Measurements from ENCODE around the gene FCGR2B.
"Not testable (repeated sequence)": the region's sequence is repeated elsewhere in the genome, so short reads cannot be mapped to it uniquely, and the experiment has no call there.

Gene FCGR2B

GRCh38 chr1:161706482-161707347 is 43.8 kb downstream of the FCGR2B start, which contains the start of gene FCRLA:
Gene FCRLA, plus strand, starts transcription at chr1:161707229. Its CDS starts 36 bp downstream, at chr1:161707265.
- no peak for DNase-seq

DNA sequence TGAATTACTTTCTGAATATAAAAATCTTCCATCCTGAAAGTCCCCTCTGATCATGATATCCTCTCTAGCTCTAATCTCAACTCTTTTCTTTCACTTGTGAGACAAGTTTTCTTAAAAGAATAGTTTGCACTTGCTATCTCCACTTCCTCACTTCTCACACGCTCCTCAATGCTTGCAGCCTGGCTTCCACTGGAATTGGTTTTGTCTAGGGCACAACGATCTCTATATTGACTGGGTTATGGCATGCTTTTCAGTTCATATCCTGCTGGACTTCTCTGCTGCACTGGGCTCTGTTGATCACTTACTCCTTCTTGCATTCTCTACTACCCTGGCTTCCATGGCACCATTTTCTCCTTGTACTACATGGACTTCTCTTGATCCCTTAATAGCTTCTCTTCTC is 44.6 kb downstream of the FCGR2B start:
- DNase-seq = no peak

GRCh38 chr1:161709373-161709772 is 46.4 kb downstream of the FCGR2B start:
- DNase-seq = no peak

GRCh38 chr1:161710560-161710959 is 47.6 kb downstream of the FCGR2B start:
- DNase-seq = no peak

- DNase-seq = no peak
Observed at GRCh38 chr1:161718559-161719324, 55.8 kb downstream of the FCGR2B start.

GRCh38 chr1:161719325-161719611 is 56.3 kb downstream of the FCGR2B start:
- DNase-seq = no peak

DNA sequence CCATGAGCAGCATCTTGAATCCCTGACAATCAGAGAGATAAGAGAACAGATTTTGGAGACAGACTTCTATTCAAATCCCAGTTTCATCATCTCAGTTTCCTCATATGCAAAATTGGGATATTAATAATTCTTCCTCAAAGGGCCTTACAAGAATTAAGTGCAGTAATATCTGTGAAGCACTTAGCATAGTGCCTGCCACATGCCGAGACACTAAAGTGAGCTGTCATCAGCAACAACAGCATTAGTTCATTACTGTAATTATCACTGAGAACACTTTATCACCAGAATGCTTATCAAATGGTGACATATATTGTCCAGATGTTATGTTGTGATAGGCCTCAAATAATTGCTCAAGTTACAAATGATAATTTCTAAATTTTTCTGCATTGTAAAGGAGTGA is 57.5 kb downstream of the FCGR2B start:
- no peak for DNase-seq

DNA sequence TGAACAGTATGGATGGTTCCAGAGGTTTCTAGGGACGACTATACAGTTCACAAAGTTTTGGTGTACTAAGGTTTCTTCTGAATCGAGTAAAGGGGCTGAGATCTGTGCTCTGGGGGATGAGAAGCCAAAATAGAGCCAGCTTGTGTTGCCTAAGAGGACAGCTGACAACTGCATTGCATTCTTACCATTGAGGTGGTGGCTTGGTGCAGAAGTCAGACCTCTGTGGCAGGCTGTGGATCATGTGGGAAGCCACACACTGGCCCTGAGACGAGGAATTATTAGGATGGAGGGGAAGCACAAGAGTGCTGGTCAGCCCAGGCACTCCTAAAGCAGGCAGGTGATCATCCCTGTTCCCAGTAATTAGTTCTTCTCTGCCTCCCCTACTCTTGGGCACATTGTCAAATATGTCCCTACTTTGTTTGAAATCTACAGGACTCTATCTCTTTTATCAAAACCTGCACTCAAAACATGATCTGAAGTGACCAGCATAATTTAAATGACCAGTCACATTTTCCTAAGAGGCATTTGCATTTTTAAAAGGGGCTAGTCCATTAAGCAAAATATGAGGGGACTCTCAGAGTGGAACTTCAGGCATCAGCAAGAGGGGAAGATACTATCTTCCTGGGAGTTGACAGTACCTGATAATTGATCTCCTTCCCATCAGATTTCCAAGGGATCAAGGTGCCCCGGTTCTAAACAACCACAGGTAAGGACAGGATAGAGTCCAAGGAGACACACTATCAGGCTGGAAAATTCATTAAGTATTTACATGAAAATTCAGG is 58.2 kb downstream of the FCGR2B start, which contains the start of gene FCRLB:
Gene FCRLB (plus strand): TSS at position 589 of the 782 bp plus-strand sequence. CDS start 1,129 bp downstream, outside the sequence.
- no peak for DNase-seq

- no peak for DNase-seq
Observed at GRCh38 chr1:161721738-161722343, 58.9 kb downstream of the FCGR2B start.

- no peak for DNase-seq
Observed at GRCh38 chr1:161722406-161722805, 59.5 kb downstream of the FCGR2B start.

DNA sequence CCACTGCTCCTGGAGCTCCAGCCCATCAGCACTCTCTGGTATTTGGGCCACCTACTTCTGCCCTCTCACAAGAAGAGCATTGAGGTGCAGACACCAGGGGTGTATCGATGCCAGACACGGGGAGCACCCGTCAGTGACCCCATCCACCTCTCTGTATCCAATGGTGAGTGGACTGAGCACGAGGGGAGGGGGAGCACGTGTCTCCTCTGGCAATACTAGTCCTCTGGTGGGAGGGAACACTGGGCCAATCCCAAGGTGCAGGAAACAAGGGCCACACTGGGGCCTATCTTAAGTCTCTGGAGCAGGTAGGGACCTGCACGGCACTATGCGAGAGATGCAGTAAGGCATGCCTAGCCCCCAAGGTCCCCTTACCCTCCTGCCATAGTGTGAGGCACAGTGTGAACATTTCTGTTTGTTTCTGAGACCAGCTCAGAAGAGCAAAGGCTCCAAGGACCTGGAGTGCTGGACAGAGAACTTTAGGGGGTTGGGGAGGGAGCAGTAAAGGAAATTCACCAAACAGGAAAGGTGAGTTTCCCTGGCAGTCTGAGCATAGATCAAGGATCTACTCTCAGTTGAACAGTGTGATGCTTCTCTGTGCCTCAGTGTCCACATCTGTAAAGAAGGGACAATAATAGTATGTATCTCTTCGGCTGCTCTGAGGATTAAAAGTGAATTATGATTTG is 60.7 kb downstream of the FCGR2B start:
- no peak for DNase-seq

- DNase-seq = not testable (repeated sequence)
Observed at GRCh38 chr1:161725258-161725907, 62.4 kb downstream of the FCGR2B start.

GRCh38 chr1:161725908-161726472 is 63.0 kb downstream of the FCGR2B start:
- DNase-seq = peak; percentile 14

- DNase-seq = peak; percentile 74
Observed at GRCh38 chr1:161726473-161727255, 63.7 kb downstream of the FCGR2B start.

DNA sequence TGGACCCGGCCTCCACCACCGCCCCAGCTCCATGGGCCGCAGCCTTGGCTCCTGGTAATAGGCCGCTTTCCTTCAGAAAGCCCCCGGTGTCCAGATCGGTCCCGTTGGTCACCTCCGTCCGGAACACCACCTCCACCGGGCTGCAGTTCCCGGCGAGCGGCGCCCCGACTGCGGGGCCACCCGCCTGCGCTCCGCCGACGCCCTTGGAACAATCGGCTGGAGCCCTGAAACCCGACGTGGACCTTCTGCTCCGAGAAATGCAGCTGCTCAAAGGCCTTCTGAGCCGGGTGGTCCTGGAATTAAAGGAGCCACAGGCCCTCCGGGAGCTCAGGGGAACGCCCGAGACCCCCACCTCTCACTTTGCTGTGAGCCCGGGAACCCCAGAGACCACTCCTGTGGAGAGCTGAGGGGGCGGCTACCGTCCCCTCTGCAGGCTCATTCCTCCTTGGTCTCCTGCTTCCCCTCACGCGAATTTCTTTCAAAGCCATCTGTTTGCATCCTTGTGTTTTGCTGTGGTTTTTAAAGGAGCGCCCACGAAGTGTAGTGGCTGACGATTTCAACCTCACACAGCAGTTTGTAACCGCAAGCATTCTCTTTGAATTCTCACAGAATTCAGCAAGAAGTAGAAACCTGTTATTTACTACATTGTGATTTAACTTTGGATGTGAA is 64.4 kb downstream of the FCGR2B start:
- no peak for DNase-seq

All from activated gamma-delta T cell (primary cell).